Measurements from ENCODE around the gene HTR6. TPM values are rescaled to one million over a fixed set of nuclear protein-coding genes. Genes with fewer than 3 reads are reported as not detected.

HTR6 gene
- total RNA-seq, 3 donors from 2014 or later: not detected

DNA sequence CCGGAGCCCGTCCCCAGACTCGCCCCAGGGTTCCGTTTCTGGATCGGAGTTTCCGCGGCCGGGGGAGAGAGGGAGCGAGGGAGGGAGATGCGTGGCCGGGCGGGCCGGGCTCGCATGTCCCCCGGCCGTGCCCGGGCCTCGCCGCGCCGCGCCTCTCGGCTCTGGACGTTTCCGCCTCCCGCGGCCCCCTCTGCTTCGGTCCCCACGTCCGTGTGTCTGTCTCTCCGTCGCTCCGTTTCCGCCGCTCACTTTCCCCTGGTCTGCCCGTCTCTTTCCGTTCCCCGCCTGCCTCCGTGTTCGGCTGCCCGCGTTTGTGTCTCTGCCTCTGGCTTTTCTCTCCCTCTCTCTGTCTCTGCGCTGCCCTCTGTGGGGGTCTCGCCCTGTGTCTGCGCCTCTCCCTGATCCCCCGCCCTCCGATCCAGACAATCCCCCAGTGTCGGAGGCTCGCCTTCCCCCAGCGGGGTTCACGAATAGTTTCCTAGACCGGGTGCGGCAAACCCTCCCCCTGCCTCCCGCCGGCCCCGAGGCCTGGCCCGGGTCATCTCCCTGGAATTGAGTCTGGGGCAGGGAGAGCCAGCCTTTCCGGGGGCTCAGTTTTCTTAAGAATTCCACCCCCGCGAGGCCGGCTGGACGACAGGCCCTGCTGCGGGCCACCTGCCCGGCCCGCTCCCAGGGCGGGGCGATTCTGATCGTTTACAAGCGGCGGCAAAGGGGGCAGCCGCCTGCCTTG lies 19.8 kb upstream of the HTR6 start:
- intact Hi-C loops (cut with DNase I, micrococcal nuclease): loop anchor here in 1 of 2 donors (10.0 kb wide), 1 partner anchor 50 kb away; a partner anchor contains a TSS
- ATAC-seq (peak; percentile 13), DNase-seq (peak; percentile 65 to 77 (median 72))
- no peak for TF ChIP-seq CTCF (IDR thresholded peaks at IDR 0.05)
- H3K9me3 ChIP-seq: no peaks in the 10 kb centered on the region
- H3K4me1 ChIP-seq (ENCODE audit: low read depth): peaks cover 47% of the 10 kb centered on the region
- H3K36me3 ChIP-seq (ENCODE audit: low read depth): no peaks in the 10 kb centered on the region
- H3K4me3 ChIP-seq: peak overlapping the region; percentile 86

- intact Hi-C loops (cut with DNase I, micrococcal nuclease): loop anchor here in 1 of 2 donors (10.0 kb wide), 1 partner anchor 51 kb away; a partner anchor contains a TSS
- Histone ChIP-seq H3K9me3 (no peaks in the 10 kb centered on the region), H3K4me1 (ENCODE audit: low read depth) (peaks cover 48% of the 10 kb centered on the region), H3K36me3 (ENCODE audit: low read depth) (no peaks in the 10 kb centered on the region), H3K4me3 (peak overlapping the region; percentile 86)
- DNase-seq: peak; percentile 40 to 66 (median 63)
- peak; percentile 23 for ATAC-seq
- no peak for TF ChIP-seq CTCF (IDR thresholded peaks at IDR 0.05)
These were observed 19.0 kb upstream of the HTR6 start for GRCh38 chr1:19645411-19646251.

DNA sequence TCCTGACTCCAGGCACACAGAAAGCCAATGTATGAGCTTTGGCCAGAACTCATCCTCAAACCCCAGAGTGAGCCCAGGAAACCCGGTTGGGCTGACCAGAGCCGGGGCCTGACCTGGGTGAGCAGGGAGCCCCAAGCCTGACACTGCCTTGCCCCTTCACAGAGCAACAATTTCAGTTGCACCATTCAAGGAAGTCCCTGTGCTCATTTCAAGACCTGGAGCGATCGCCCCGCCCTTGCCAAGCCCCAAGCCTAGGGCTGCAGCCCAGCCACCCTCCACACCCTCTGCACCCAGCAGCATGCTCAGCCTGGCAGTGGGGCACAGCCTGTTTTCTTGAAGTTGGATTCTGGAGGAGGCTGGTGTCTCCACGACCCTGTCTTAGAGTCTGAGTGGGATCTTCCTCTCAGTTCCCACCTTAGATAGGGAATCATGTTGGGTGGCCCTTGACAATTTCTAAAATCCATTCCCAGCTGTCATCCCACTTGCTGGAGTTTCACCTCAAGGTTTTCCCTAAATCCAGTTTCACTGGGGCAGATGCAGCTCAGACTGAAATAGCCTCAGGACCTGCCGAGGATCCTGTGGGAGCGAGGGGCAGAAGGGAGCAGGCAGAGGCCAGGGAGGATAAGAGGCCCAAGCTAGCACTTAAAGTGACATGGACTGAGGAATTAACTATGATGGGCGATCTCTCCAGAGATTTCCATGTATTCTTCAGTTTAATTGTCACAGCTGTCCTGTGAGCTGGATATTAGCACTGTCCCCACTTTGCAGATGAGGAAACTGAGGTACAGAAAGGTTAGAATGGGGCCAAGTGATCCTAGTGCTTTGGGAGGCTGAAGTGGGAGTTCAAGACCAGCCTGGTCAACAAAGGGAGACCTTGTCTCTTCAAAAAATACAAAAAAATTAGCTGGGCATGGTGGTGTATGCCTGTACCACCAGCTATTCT lies 18.0 kb upstream of the HTR6 start:
- intact Hi-C loops (cut with DNase I, micrococcal nuclease): loop anchor here in 1 of 2 donors (10.0 kb wide), 1 partner anchor 52 kb away; a partner anchor contains a TSS
- peak; percentile 70 for ATAC-seq

DNA sequence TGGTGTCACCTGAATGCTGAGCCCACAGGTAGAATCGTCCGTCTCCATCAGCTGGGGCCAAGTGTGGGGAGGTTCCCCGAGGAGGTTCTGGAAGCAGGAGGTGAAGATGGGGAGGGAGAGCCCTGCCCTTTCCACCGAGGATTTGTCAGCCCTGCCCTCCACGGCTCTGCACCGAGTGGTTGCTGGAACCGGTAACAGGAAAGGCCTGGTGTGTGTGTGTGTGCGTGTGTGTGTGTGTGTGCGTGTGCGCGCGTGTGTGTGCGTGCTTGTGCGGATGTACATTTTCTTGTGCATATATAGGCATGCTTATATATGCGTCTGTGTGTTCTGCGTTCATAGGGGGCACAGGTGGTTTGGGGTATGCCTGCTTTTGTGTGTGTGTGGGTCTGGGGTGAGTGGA lies 17.0 kb upstream of the HTR6 start:
- intact Hi-C loops (cut with DNase I, micrococcal nuclease): loop anchor here in 1 of 2 donors (10.0 kb wide), 1 partner anchor 53 kb away; a partner anchor contains a TSS
- no peaks in the 10 kb centered on the region for H3K36me3 ChIP-seq (ENCODE audit: low read depth)
- H3K4me1 ChIP-seq (ENCODE audit: low read depth): peaks cover 47% of the 10 kb centered on the region
- ATAC-seq: peak; percentile 5
- no peak overlapping the region for H3K4me3 ChIP-seq
- DNase-seq: peak; percentile 64 to 70 (median 70)
- no peaks in the 10 kb centered on the region for H3K9me3 ChIP-seq
- no peak for TF ChIP-seq CTCF (IDR thresholded peaks at IDR 0.05)

More for the DNA sequence above, 18.0 kb upstream of the HTR6 start:
- no peak overlapping the region for H3K4me3 ChIP-seq
- H3K9me3 ChIP-seq: no peaks in the 10 kb centered on the region
- H3K4me1 ChIP-seq (ENCODE audit: low read depth): peaks cover 48% of the 10 kb centered on the region
- no peaks in the 10 kb centered on the region for H3K36me3 ChIP-seq (ENCODE audit: low read depth)
- DNase-seq: peak; percentile 89 to 91 (median 91)
- TF ChIP-seq CTCF (IDR thresholded peaks at IDR 0.05): no peak

DNA sequence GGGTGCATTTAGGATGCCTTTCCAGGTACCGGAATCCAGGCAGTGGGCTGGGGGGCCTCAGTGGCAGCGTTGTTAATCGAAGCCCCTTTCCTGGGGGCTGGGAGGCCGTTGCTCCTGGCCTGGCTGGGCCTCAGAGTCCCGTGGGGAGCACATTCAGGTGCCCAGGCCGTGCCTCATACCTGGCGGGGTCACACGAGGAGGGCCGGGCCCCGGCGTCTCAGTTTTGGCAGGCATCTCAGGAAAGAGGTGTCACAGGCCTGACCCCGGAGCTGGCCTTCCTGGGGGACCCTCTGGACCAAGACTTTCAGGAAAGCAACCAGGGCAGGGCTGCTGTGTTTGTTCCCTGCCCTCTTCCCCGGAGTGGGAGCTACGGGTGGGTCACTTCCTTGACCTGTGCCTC lies 16.4 kb upstream of the HTR6 start:
- no peaks in the 10 kb centered on the region for H3K9me3 ChIP-seq
- ATAC-seq: no peak

More for the DNA sequence above, 16.4 kb upstream of the HTR6 start:
- intact Hi-C loops (cut with DNase I, micrococcal nuclease): loop anchor here in 1 of 2 donors (10.0 kb wide), 1 partner anchor 53 kb away; a partner anchor contains a TSS
- Histone ChIP-seq H3K36me3 (ENCODE audit: low read depth) (no peaks in the 10 kb centered on the region), H3K4me3 (no peak overlapping the region), H3K4me1 (ENCODE audit: low read depth) (peaks cover 43% of the 10 kb centered on the region)
- DNase-seq: no peak
- TF ChIP-seq CTCF (IDR thresholded peaks at IDR 0.05): no peak
